NCI-H345 treated with DMSO at 0.1 percent for 48 hours (cell line): ENCODE data around the gene SLC34A3.

Source experiments
- DNase-seq: peaks from one replicate; lab custom pipeline; 2025; ENCODE audit not compliant: unreplicated experiment; lab: John Stamatoyannopoulos, UW

SLC34A3 gene

DNA sequence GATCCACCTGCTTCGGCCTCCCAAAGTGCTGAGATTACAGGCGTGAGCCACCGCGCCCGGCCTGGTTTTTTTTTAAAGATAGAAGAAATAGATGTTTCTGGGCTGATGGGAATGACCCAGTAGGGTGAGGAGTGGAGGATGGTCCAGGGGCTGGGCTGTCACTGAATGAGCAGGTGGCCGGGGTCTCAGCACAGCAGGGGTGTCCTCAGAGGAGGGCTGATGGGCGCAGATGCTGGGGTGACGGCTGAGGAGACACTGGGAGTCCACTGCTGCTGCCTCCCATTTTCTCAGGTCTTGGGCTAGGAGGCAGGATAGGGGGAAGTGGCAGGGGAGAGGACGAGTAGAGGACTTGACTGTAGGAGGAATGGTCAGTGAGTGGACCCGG is 44.5 kb downstream of the SLC34A3 start:
- DNase-seq: no peak

DNA sequence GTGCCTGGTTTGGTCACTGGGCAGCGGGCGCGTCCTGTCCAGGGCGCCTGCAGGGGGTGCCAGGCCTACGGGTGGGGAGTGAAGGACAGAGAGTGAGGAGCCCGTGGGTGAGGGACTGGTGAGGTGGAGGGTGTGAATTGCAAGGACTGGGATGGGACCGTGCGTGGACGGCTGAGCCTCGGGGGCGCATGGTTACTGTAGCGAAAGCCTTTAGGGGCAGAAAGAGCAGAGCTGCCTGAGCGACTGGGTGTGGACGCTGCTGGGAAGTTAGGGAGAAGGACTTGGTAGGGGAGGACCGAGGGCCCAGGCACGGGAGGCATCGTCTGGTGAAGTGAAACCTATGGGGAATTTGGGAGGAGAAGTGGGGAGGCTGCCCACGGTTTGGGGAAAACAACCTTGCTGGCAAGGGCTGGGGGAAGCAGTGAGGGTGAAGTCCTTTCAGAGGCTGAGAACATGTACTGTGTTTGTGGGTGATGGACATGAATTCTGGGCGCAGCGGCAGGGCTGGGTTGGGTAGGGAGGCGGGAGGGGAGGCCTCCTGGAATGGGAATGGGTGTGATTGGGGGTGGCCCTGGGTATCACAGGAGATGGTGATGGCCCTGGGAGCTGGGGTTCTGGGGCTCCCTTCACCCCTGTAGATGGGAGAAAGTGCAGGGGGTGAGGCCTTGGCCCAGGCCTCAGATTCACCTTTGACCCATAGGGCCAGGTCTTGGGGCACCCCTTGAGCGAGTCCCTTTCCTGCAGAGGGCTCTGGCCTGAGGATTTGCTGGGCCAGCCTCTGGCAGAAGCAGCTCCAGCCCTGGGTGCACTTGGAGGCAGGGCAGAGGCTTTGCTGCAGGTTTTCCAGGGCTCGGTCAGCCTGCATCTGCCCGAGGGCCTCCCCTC is 45.1 kb downstream of the SLC34A3 start:
- DNase-seq: no peak

DNA sequence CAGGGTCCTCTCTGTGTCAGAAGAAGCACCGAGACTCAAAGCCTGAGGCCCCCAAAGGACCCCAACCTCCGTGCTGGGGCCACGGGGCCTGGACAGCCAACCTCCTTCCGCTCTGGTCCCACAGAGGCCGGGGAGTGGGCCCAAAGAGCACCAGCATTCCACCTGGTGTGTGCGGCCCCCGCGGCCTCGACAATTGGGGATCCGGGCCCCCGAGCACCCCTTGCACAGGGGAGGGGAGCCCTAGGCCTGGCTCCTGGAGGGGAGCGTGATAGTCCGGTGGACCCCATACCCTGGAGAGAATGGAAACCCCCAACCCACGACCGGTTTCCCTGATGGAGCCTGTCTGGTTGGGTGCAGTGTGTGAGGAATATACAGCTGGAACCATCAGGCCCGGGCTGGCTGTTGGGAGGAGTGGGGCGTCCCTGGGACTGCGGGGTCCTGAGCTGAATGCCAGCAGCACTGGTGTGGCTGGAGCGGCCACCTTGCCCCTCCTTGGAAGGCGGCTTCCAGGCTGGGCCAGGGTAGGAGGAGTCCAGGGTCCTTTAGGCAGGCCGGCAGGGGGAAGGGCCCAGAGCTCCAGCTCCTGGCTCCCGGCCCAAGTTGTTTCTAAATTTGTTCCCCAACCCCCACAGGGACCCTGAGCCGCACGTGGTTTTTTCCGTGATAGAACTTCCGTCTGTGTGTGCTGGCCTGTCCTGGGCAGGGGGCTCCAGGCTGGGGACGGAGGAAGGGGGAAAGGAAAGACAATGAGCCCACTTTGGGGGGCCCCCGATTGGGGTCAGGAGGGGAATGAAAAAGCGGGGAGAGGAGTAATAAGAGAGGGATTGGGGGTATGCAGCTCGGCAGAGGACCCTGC is 46.0 kb downstream of the SLC34A3 start:
- DNase-seq: no peak

DNA sequence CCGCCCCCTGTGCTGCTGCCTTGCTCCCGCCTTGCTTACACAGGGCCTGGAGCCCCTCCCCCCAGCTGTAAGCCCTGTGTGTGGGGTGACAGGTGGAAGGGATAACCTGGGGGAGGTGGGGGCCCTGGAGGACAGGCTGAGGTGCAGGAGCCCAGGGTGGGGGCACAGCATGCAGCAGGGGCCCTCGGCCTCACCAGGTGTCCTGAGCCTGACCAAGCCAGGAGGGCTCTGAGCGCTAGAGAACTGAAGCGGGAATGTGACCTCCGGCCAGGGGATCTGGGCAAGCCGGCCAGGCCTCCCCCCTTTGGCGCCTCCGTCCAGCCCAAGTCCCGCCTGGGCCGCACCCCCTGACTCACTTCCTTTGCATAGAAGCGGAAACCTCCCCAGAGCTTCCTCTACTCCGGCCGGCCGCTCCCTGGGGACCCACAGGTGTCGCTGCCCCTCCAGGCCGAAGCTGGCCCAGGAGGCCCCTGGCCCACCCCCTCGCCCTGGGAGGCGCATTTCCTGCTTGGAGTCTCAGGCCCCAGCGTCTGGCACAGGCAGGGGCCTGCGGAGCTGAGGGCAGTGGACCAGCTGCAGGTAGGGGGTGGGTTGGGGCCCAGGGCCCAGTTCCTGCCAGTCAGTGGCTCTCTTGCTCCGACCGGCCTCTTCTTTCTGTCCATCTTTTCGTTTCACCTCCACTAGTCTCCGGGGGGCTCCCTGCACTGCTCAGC is 46.8 kb downstream of the SLC34A3 start, which contains the start of gene TOR4A:
Gene TOR4A, plus strand, starts transcription at position 398 of the 713 bp plus-strand sequence. CDS start 964 bp downstream, outside the sequence.
- no peak for DNase-seq

DNA sequence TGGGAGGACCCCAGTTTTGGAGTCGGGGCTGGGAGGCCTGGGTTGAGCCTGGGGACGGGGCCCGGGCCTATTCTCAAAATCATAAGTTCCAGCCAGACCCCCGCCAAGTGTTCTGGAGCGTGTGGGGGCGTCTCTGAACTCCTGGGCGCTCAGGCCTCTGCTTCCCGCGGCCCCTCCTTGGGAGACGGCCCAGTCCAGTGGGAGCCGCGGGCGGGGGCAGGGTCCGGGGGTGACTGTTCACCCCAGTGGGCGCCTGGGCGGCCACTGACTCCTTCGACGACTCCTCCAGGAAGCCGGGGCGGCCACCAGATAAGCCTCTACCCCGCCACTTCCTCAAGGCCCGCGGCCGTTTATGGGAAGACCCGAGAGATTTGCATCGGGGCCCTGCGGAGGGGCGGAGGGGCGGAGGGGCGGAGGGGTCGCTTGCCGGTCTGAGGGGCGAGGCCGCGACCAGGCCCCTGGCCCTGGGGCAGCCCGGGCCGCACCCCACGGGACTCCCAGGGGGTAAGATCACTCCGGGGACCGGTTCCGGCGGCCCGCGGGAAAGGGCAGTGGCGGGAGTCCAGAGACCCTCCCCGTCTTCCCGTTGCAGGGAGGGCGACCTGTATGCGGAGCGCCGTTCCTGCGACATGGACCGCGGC is 47.5 kb downstream of the SLC34A3 start:
- DNase-seq: no peak

DNA sequence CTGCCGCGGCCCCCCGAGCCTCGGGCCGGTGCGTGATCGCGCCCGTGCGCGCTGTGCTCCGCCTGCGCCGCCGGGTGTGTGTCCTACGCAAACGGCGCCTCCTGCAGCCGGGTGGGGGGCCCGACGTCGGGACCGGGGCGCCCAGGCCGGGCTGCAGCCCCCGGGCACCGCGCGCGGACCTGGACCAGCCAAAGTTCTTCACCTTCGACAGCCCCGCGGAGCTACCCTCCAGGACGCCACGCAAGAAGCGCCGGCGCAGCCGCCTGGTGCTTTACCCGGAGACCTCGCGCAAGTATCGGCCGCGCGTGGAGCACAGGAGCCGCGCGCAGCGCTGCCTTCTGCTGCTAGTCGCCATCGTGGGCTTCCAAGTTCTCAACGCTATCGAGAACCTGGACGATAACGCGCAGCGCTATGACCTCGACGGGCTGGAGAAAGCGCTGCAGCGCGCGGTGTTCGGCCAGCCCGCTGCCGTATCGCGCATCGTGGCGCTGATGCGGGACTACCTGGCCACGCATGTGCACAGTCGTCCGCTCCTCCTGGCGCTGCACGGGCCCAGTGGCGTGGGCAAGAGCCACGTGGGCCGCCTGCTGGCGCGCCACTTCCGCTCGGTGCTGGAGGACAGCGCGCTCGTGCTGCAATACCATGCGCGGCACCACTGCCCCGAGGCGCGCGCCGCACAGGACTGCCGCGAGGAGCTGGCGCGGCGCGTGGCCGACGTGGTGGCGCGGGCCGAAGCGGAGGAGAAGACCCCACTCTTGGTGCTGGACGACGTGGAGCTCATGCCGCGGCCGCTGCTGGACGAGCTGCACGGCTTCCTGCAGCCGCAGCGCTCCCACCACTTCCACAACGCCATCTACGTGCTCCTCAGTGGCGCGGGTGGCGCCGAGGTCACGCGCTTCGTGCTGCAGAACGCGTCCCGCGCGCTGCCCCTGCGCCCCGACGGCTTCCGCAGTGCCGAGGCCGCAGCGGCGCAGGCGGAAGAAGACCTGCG is 48.3 kb downstream of the SLC34A3 start:
- no peak for DNase-seq

DNA sequence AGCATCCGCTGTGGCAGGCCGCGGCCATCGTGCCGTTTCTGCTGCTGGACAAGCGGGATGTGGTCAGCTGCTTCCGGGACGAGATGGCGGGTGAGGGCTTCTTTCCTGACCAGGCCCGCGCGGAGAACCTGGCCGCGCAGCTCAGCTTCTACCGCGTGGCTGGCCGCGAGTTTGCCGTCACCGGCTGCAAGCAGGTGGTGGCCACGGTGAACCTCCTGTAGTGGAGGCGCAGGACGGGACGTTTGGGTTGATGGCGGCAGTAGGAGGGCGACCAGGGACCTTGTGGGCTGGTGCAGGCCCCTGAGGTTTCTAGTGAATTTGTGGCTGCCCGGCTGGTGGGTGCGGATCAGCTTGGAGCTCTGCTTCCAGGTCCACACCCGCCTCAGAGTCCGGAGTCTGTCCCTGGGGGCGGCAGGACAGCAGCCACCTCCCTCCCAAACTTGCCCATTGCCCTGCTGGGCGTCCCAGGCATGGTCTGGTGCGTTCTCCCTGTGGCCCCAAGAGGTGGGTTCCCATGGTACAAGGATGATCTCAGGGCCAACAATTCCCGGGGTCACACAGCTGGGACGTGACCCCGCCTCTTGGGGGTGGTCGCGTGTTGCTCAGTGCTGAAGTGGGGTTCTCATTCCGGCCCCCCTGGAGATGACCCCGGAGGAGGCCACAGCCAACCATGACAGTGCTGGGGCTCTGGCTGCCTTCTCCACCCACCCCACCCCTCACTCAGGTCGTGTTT is 49.2 kb downstream of the SLC34A3 start:
- no peak for DNase-seq

DNA sequence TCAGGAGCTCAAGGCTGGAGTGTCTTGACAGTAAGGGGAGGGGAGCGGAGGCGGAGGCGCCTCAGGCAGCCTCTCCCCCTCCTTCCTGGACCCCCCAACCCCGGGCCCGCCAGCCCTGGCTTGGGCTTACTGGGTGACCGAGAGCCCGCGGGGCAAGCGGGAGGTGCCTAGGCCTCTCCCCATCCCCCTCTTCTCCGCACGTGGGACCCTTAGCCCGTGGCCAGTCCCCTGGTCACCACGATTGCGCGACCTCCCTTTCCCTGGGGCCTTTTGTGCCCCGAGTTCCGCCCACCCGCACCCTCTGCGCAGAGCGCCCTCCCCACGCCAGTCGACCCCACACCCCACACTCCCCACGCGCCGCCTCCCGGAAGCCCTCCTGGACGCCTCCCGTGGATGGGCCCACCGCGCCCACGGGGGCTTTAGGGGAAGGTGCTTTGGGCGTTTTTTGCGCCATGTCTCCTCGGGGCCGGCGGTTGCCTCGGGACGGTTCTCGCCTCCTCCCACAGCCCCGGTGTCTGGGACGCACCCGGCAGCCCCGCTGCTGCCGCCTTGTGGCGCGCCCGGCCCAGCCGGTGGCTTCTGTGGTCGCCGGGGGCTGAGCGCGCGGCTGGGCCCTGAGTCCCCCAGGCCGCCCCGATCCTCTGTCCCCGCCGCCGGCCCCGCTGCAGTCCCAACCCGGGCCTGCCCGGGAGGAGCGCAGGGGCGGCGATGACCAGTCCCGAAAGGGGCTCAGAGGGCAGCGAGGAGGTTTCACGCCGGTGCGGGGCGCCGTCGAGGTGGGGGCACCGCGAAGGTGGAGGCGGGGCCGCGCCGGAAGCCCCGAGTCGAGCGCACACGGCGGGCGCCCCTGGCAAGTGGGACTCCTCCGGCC is 50.0 kb downstream of the SLC34A3 start:
- DNase-seq: no peak

DNA sequence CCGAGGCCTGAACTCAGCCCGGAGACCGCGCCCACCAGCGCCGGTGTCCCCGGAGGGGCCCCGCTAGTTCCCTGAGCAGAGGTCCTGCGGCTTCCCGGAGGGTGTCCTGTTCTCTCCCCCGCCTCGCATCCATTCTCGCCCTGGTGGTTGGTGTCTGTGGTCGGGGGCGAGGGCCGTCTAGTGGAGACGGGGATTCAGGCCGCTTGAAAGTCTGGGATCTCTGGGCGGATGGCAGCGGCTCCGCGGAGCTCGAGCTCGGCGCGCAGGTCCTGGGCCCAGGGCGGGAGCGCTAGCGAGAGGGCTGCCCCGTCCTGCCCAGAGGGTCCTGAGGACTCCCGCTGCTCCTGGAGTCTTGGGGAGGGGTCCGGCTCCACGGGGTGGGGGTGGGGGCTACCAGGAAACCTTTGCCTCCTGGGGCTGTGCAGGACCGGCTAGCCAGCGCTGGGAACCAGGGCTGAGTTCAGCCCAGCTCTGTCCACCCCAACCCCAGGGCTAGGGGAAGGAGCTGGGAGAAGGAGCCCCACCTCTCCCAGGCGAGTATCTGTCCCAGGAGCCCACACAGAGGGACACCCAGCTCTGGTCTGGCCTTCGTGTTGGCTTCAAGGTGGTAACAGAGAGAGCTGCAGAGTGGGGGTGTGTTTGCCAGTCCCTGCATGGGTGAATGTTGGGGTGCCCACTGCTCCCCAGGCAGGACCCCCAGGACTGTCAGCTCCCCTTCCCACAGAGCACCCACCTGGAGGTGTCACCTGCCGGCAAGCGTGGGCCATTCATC is 50.8 kb downstream of the SLC34A3 start:
- DNase-seq: no peak
